K562 (cell line): ENCODE results near the gene ZDHHC14. TPM values are rescaled to one million over a fixed set of nuclear protein-coding genes. Genes with fewer than 3 reads are reported as not detected.

Experiments
- ATAC-seq: fragments of 200-7000 bp; cut with Tn5 transposase; 3 replicates; pipeline ENCODE4 v1.9.1; 2020; ENCODE audit warnings: moderate library complexity
- BruUV-seq: library from RNA; stranded (reverse); fragments of 400-500 nt; replicated peaks from 2 replicates; lab custom pipeline; 2021; lab: Mats Ljungman, UMichigan
- CTCF ChIA-PET: fragments of 300-600 bp; formaldehyde crosslinking; extraction: SDS; loops from one replicate; lab custom pipeline; 2021; ENCODE audit warnings: low intra/inter-chr PET ratio; lab: Yijun Ruan, JAX
- POLR2A ChIA-PET: fragments of 300-600, 350-650 bp; sonication (Branson Sonifier 250); formaldehyde crosslinking; extraction: SDS; loops from one replicate; lab custom pipeline; 2021; ENCODE audit warnings: antibody characterized with exemption, inconsistent platforms; lab: Yijun Ruan, JAX
- DNase-seq, 4 experiments: peaks; one replicate each; pipeline versions ENCODE4 v3.0.0 to v3.0.0-alpha.2; 2011 to 2018; ENCODE audit warnings: low spot score in 3 of 4, mixed read lengths in 3 of 4; ENCODE audit errors: extremely low read depth in 1 of 4
- FAIRE-seq: peaks from 2 replicates; lab custom pipeline; 2011; peaks lifted over from hg19 to GRCh38; lab: Jason Lieb, UNC
- H2AFZ ChIP-seq: 2 replicates; pipeline ENCODE4 v1.6.0; 2011; ENCODE audit warnings: low read depth, low read length, control low read depth, inconsistent platforms
- H3K27ac ChIP-seq: fragments of 200-600 bp; 3 replicates; pipeline ENCODE4 v1.8.0; 2011; ENCODE audit warnings: low read depth, mild to moderate bottlenecking, control low read depth, inconsistent platforms, low read length, moderate library complexity, mixed read lengths; ENCODE audit errors: extremely low read depth
- H3K27me3 ChIP-seq, 2 experiments: fragments of 300-600 bp in 1 of 2; 2 replicates in 1 of 2; 3 replicates in 1 of 2; pipeline versions ENCODE4 v1.6.0 to v1.8.0; 2011; ENCODE audit warnings: inconsistent platforms in 2 of 2, low read length in 2 of 2, mild to moderate bottlenecking in 1 of 2, mixed read lengths in 1 of 2, moderate library complexity in 1 of 2; ENCODE audit not compliant: control insufficient read depth in 2 of 2, insufficient read depth in 2 of 2
- H3K36me3 ChIP-seq: fragments of 300-600 bp; 3 replicates; pipeline ENCODE4 v1.8.0; 2011; ENCODE audit warnings: mild to moderate bottlenecking, low read length, inconsistent platforms; ENCODE audit not compliant: control insufficient read depth, insufficient read depth
- H3K4me1 ChIP-seq, 2 experiments: fragments of 200-600 bp in 1 of 2; replicated peaks in 1 of 2; 2 replicates in 1 of 2; 3 replicates in 1 of 2; pipeline versions ENCODE4 v1.5.1 to v1.8.0; 2011; ENCODE audit warnings: inconsistent platforms in 2 of 2, low read length in 2 of 2, mild to moderate bottlenecking in 1 of 2, mixed read lengths in 1 of 2, moderate library complexity in 1 of 2; ENCODE audit not compliant: control insufficient read depth in 2 of 2, insufficient read depth in 2 of 2
- H3K4me2 ChIP-seq: 2 replicates; pipeline ENCODE4 v1.6.1; 2011; ENCODE audit warnings: low read length, control low read depth, inconsistent platforms, mixed read lengths; ENCODE audit not compliant: insufficient read depth
- H3K4me3 ChIP-seq: fragments of 200-600 bp; sonication (generic), shearing (Covaris generic); 2 replicates; pipeline ENCODE4 v1.5.1; 2016; ENCODE audit warnings: control low read depth, inconsistent platforms
- H3K79me2 ChIP-seq: fragments of 200-600 bp; 3 replicates; pipeline ENCODE4 v1.8.0; 2011; ENCODE audit warnings: low read length, inconsistent platforms; ENCODE audit not compliant: control insufficient read depth, insufficient read depth
- H3K9ac ChIP-seq, 2 experiments: 2 replicates each; pipeline versions ENCODE4 v1.6.0 to v1.6.1; 2011; ENCODE audit warnings: low read depth in 2 of 2, low read length in 2 of 2, control low read depth in 1 of 2, inconsistent platforms in 1 of 2, mild to moderate bottlenecking in 1 of 2, mixed read lengths in 1 of 2; ENCODE audit not compliant: insufficient read depth in 1 of 2
- H3K9me1 ChIP-seq: one replicate; pipeline ENCODE4 v1.6.0; 2011; ENCODE audit warnings: inconsistent platforms, mild to moderate bottlenecking, low read length, moderate library complexity; ENCODE audit not compliant: control insufficient read depth, insufficient read depth
- H3K9me3 ChIP-seq: replicated peaks from 2 replicates; pipeline ENCODE4 v1.5.1; 2011; ENCODE audit warnings: low read depth, low read length, inconsistent platforms; ENCODE audit not compliant: control insufficient read depth, insufficient read depth
- H4K20me1 ChIP-seq: replicated peaks from 2 replicates; pipeline ENCODE4 v1.6.1; 2011; ENCODE audit warnings: low read length, inconsistent platforms, mixed read lengths; ENCODE audit not compliant: control insufficient read depth, insufficient read depth
- ARID3A ChIP-seq: IDR thresholded peaks from 2 replicates; pipeline ENCODE4 v1.6.1; 2012; ENCODE audit warnings: low read depth, low read length, improper control_type of control experiment, borderline replicate concordance
- ARID3B ChIP-seq: fragments of 250-450 bp; sonication (Bioruptor Pico); IDR thresholded peaks from 2 replicates; pipeline ENCODE4 v1.4.0; 2020; ENCODE audit warnings: borderline replicate concordance
- BACH1 ChIP-seq: fragments of 200-800 bp; sonication (Bioruptor generic); IDR thresholded peaks from 2 replicates; pipeline ENCODE4 v1.6.1; 2016; ENCODE audit warnings: missing genetic modification characterization, missing compliant biosample characterization
- CHD4 ChIP-seq: fragments of 200-600 bp; sonication (generic); IDR thresholded peaks from 3 replicates; pipeline ENCODE4 v1.6.1; 2012; ENCODE audit warnings: low read depth, mild to moderate bottlenecking, mixed read lengths, low read length, inconsistent platforms; ENCODE audit not compliant: insufficient read depth, insufficient replicate concordance, poor library complexity, severe bottlenecking
- DIDO1 ChIP-seq: fragments of 450-650 bp; IDR thresholded peaks from 2 replicates; pipeline ENCODE4 v1.6.1; 2016; ENCODE audit warnings: low read depth, missing biosample characterization, missing genetic modification characterization
- ETV6 ChIP-seq, 3 experiments: fragments of 150-350 bp in 1 of 3; sonication (generic) in 1 of 3; formaldehyde crosslinking in 1 of 3; IDR thresholded peaks; 2 replicates each; pipeline versions ENCODE4 v1.6.1 to v1.8.0; 2014 to 2022; ENCODE audit warnings: borderline replicate concordance in 2 of 3, low read depth in 2 of 3, antibody characterized with exemption in 1 of 3, low read length in 1 of 3, mild to moderate bottlenecking in 1 of 3, missing genetic modification reagents in 1 of 3
- FOXJ3 ChIP-seq: sonication (generic); formaldehyde crosslinking; IDR thresholded peaks from 2 replicates; pipeline ENCODE4 v1.4.0; 2020; ENCODE audit warnings: mild to moderate bottlenecking, missing genetic modification reagents
- GATAD2B ChIP-seq: fragments of 450-650 bp; IDR thresholded peaks from 2 replicates; pipeline ENCODE4 v1.6.1; 2017; ENCODE audit warnings: mild to moderate bottlenecking, borderline replicate concordance
- ILF3 ChIP-seq: fragments of 450-650 bp; IDR thresholded peaks from 2 replicates; pipeline ENCODE4 v1.6.1; 2018; ENCODE audit warnings: antibody characterized with exemption, mild to moderate bottlenecking, moderate library complexity, borderline replicate concordance
- KLF16 ChIP-seq: IDR thresholded peaks from 2 replicates; pipeline ENCODE4 v1.6.1; 2016; ENCODE audit warnings: antibody characterized with exemption
- NR2F6 ChIP-seq: fragments of 450-650 bp; formaldehyde crosslinking; IDR thresholded peaks from 2 replicates; pipeline ENCODE4 v1.4.0; 2020; ENCODE audit warnings: mild to moderate bottlenecking
- RBM17 ChIP-seq: fragments of 200-400 bp; formaldehyde crosslinking; IDR thresholded peaks from 2 replicates; pipeline ENCODE4 v1.6.1; 2017; ENCODE audit warnings: low read depth, mild to moderate bottlenecking, low read length, borderline replicate concordance
- TCF7 ChIP-seq: sonication (generic); IDR thresholded peaks from 2 replicates; pipeline ENCODE4 v1.6.1; 2016; ENCODE audit warnings: antibody characterized with exemption, borderline replicate concordance
- WGBS: fragments of 100-300 bp; shearing (Covaris generic); methylation state at CpG from one replicate; pipeline ENCODE4 v1.1.6; 2016; ENCODE audit warnings: low coverage, mixed read lengths; ENCODE audit not compliant: insufficient coverage; ENCODE audit errors: missing lambda C conversion rate; 5-methylcytosine and 5-hydroxymethylcytosine counted together
- in situ Hi-C: fragments of 300-500 bp; cut with MboI; formaldehyde crosslinking; loops from 4 replicates; pipeline ENCODE4 v1.15.0; 2018; ENCODE audit warnings: inconsistent platforms, mixed read lengths
- intact Hi-C: fragments of 100-400 bp; cut with micrococcal nuclease; formaldehyde crosslinking; loops from 2 replicates; pipeline ENCODE4 v1.14.2; 2022
- polyA plus RNA-seq, 8 experiments: library from polyadenylated mRNA; depleted of rRNA in 4 of 8; stranded (reverse) in 5 of 8; unstranded in 3 of 8; fragments of >200 nt; fragmentation: Nextera tagmentation in 2 of 8; fragmentation: Illumina TruSeq in 1 of 8; extraction: Ambion mirVana in 2 of 8; extraction: Trizol in 1 of 8; gene quantifications; 2 replicates each; pipeline versions ENCODE4 v1.2.1 to v1.2.3, GENCODE V29; 2011 to 2014; ENCODE audit warnings: inconsistent platforms in 1 of 8, missing spikeins in 1 of 8
- total RNA-seq, 7 experiments: library from RNA; depleted of rRNA in 6 of 7; stranded (reverse); fragments of >200 nt in 6 of 7; fragmentation: Illumina TruSeq in 2 of 7; extraction: Trizol in 2 of 7; gene quantifications; 2 replicates each; pipeline versions ENCODE4 v1.2.1 to v1.2.3, GENCODE V29; 2011 to 2021; ENCODE audit warnings: low replicate concordance in 1 of 7

The ZDHHC14 gene
- total and polyA plus RNA-seq, 9 of the 15 experiments (the other 6 are each of a cell fraction or from before 2014, with no cell fraction given): 0.92 to 23.1 (median 13.8) TPM

GRCh38 chr6:157361886-157362285 lies 19.1 kb upstream of the ZDHHC14 start:
- FAIRE-seq (no peak), DNase-seq (no peak), ATAC-seq (no peak)
- intact Hi-C loops (no loop called here), in situ Hi-C loops (no loop called here)
- H3K27me3 ChIP-seq: no peaks in the 10 kb centered on the region
- H3K9ac ChIP-seq: no peak overlapping the region
- ChIA-PET CTCF (no interaction called here), POLR2A (interaction anchor here (0.9 kb wide), 1 partner anchor 153 kb away, joined by 3 read pairs; no protein-coding TSS in a partner anchor)
- no peak overlapping the region for H3K4me2 ChIP-seq
- H3K27ac ChIP-seq: no peak overlapping the region
- no peaks in the 10 kb centered on the region for H4K20me1 ChIP-seq
- TF ChIP-seq DIDO1 (tag) (no peak), KLF16 (no peak), ARID3B (CRISPR knock-in tag) (no peak), CHD4 (no peak), GATAD2B (no peak), ETV6 (IDR thresholded peaks at IDR 0.05; ENCODE audit: borderline replicate concordance in 1 of 2, low read depth in 2 of 2, low read length in 1 of 2) (no peak), ETV6 (CRISPR knock-in tag; IDR thresholded peaks at IDR 0.05; ENCODE audit: borderline replicate concordance) (no peak), ARID3A (no peak), FOXJ3 (no peak), NR2F6 (CRISPR knock-in tag) (no peak), TCF7 (no peak), RBM17 (no peak), BACH1 (tag) (no peak), ILF3 (no peak)
- peaks cover 0 to 3% of the 10 kb centered on the region in 2 experiments; a peak in 1 of 5 replicates for H3K4me1 ChIP-seq
- no peaks in the 10 kb centered on the region for H3K36me3 ChIP-seq
- no peaks in the 10 kb centered on the region for H3K9me3 ChIP-seq
- H3K79me2 ChIP-seq: no peaks in the 10 kb centered on the region
- H3K4me3 ChIP-seq: no peak overlapping the region
- BruUV-seq: no TSS peak
- H3K9me1 ChIP-seq: no peaks in the 10 kb centered on the region
- H2AFZ ChIP-seq: no peak overlapping the region
- WGBS: 17% methylated on average over 3 of the region's 3 CpGs
